Prostate gland (tissue), 2 donors: ENCODE results near the gene CNTN6. TPM values are rescaled to one million over a fixed set of nuclear protein-coding genes. Genes with fewer than 3 reads are reported as not detected.

ENCODE experiments used
- DNase-seq: peaks from one replicate; pipeline ENCODE4 v3.0.0-alpha.2; 2019; ENCODE audit warnings: low spot score
- H3K27ac ChIP-seq, 2 donors: fragments of 200-600 bp; sonication (generic); 2 replicates each; pipeline ENCODE4 v1.5.1; 2017 to 2019
- H3K27me3 ChIP-seq: fragments of 200-600 bp; sonication (generic); replicated peaks from 2 replicates; pipeline ENCODE4 v1.5.1; 2019; ENCODE audit not compliant: insufficient read depth
- H3K36me3 ChIP-seq, 2 donors: fragments of 200-600 bp; sonication (generic); 1 replicate in 1 of 2; 2 replicates in 1 of 2; pipeline versions ENCODE4 v1.5.1 to v1.8.1; 2017 to 2019
- H3K4me1 ChIP-seq: fragments of 200-600 bp; sonication (generic); replicated peaks from 2 replicates; pipeline ENCODE4 v1.5.1; 2019
- H3K4me3 ChIP-seq, 2 donors: fragments of 200-600 bp; sonication (generic); 2 replicates each; pipeline ENCODE4 v1.5.1; 2017 to 2019
- H3K9me3 ChIP-seq: fragments of 200-600 bp; sonication (generic); 2 replicates; pipeline ENCODE4 v1.5.1; 2017
- CTCF ChIP-seq, 4 experiments: fragments of 200-600 bp in 2 of 4; fragments of 450-650 bp in 2 of 4; sonication (generic) in 2 of 4; IDR thresholded peaks; 1 replicate in 3 of 4; 2 replicates in 1 of 4; pipeline ENCODE4 v1.5.1; 2016 to 2019; ENCODE audit warnings: antibody characterized with exemption in 4 of 4, mild to moderate bottlenecking in 2 of 4, moderate library complexity in 2 of 4
- POLR2A ChIP-seq: fragments of 450-650 bp; IDR thresholded peaks from one replicate; pipeline ENCODE4 v1.6.1; 2016; ENCODE audit warnings: antibody characterized with exemption, mild to moderate bottlenecking
- POLR2AphosphoS5 ChIP-seq: sonication (generic); formaldehyde crosslinking; IDR thresholded peaks from one replicate; pipeline ENCODE4 v1.6.1; 2017; ENCODE audit warnings: antibody characterized with exemption
- WGBS: methylation state at CpG from one replicate; pipeline ENCODE4 v1.1.5; 2018; 5-methylcytosine and 5-hydroxymethylcytosine counted together
- intact Hi-C: fragments of 100-400 bp; cut with DNase I; formaldehyde crosslinking; loops from one replicate; pipeline ENCODE4 v1.14.2; 2022
- total RNA-seq, 2 donors: library from RNA; depleted of rRNA; stranded (reverse); fragments of >200 nt; gene quantifications; one replicate each; pipeline ENCODE4 v1.1.0, GENCODE V29; 2016

CNTN6 gene
- total RNA-seq, 2 donors from 2014 or later, result not detected

DNA sequence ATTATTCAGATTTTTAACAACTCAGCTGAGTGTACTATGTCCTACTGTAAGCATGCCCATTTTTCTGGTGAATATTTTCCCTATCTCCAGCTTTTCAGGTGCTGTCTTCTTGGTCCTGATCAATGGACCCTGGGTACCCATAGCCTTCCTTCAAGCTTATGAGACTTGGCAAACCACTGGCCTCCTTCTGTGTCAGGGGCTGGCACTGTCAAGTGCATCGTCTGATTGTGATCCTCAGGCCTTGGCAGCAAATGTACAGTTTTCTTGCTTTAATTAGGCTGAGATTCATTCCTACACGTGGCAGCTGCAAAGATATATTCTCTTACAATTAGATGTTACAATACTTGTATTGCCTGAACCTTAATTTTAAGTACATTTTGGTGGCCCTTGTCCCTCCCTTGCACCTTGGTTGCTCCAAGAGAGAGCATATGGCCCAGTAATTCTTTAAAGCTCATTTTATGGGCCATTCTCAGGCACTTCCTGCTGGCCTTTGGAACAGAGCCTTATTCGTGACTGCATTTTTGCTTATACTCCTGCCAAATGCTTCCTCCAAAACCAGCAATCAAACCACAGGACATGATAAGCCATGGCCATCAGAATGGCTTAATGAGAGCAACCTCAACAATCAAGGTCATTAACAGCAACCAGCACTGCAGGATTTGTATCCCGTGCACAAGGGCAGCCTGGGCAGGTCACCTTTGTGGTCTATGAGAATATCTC is 179.9 kb downstream of the CNTN6 start:
- TF ChIP-seq POLR2A (no peak), POLR2AphosphoS5 (no peak), CTCF (IDR thresholded peaks at IDR 0.05) (no peak)
- no peak for DNase-seq
- intact Hi-C loops, result no loop called here
- Histone ChIP-seq H3K4me1 (no peaks in the 10 kb centered on the region), H3K4me3 (no peak overlapping the region), H3K27ac (no peak overlapping the region), H3K27me3 (no peaks in the 10 kb centered on the region), H3K36me3 (no peaks in the 10 kb centered on the region), H3K9me3 (no peaks in the 10 kb centered on the region)
- WGBS, result 54% methylated on average over 4 of the region's 4 CpGs

- no peaks in the 10 kb centered on the region for H3K27me3 ChIP-seq
Measured at GRCh38 chr3:1275495-1275894, 182.7 kb downstream of the CNTN6 start.

DNA sequence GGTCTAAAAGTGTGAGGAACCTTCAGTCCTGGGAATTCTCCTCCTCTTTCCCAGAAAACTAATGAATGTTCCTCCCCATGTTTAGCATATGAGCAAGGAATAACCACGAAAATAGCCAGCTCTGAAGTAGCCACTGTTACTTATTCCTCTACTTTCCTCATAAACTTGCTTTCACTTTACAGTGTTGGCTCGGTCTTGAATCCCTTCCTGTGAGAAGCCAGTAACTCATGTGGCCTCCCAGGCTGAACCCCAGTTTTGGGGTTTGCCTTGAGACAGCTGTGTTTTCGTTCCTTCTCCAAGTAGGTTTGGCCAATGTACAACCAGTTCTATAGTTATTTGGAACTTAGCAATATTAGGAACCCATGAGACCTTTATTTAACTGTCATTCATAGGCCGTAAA is 195.0 kb downstream of the CNTN6 start:
- no peak for TF ChIP-seq POLR2AphosphoS5
- no peak for TF ChIP-seq POLR2A
- TF ChIP-seq CTCF (IDR thresholded peaks at IDR 0.05), result no peak
- Histone ChIP-seq H3K9me3 (no peaks in the 10 kb centered on the region), H3K27me3 (no peaks in the 10 kb centered on the region), H3K4me3 (no peak overlapping the region), H3K27ac (no peak overlapping the region), H3K4me1 (no peaks in the 10 kb centered on the region), H3K36me3 (no peaks in the 10 kb centered on the region)
- DNase-seq, result no peak
- intact Hi-C loops, result no loop called here
- 89% methylated on average over 4 of the region's 4 CpGs for WGBS

More at GRCh38 chr3:1275495-1275894, 182.7 kb downstream of the CNTN6 start:
- 74% methylated on average over 4 of the region's 4 CpGs for WGBS
- no peaks in the 10 kb centered on the region for H3K9me3 ChIP-seq
- TF ChIP-seq CTCF (IDR thresholded peaks at IDR 0.05) (no peak), POLR2AphosphoS5 (no peak), POLR2A (no peak)
- H3K4me3 ChIP-seq, result no peak overlapping the region
- H3K4me1 ChIP-seq, result no peaks in the 10 kb centered on the region
- H3K27ac ChIP-seq, result no peak overlapping the region
- H3K36me3 ChIP-seq, result no peaks in the 10 kb centered on the region
- no peak for DNase-seq
- intact Hi-C loops, result no loop called here

DNA sequence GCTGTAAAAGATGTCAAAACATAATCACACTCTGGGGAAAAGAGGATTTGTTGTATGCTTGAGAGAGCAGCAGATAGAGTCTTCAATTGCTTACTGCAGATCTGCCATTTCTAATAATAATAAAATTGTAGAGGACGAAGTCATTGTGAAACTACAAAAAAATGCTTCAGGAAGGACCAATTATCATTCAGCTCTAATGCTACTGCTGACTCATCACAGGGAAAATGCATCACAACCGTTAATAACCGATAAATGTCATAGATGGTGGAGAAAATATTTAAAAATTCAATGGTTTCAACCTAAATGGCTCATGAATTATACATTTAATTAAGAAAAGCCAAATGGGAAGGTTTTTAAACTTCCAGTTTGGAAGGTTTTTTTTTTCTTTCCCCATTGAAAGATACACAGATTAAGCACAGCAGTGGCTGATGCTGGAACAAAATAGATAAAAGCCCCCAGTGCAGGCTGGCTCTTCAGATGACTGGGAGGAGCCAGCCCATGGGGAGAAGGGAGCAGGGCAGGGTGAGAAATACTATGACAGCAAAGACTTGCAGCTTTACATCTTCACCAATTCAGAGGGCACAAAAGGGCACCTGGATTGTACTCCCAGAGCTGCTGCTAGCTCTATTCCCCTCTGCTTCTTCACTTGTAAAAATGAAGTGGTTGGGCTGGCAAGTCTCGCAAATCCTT is 196.1 kb downstream of the CNTN6 start:
- no peak for DNase-seq
- Histone ChIP-seq H3K4me1 (no peaks in the 10 kb centered on the region), H3K9me3 (no peaks in the 10 kb centered on the region), H3K4me3 (no peak overlapping the region), H3K36me3 (no peaks in the 10 kb centered on the region), H3K27me3 (no peaks in the 10 kb centered on the region), H3K27ac (no peak overlapping the region)
- no peak for TF ChIP-seq POLR2A
- TF ChIP-seq POLR2AphosphoS5, result no peak
- TF ChIP-seq CTCF (IDR thresholded peaks at IDR 0.05), result no peak
- 77% methylated on average over 4 of the region's 4 CpGs for WGBS
- intact Hi-C loops, result no loop called here
